DMS114 treated with DMSO at 0.1 percent for 48 hours (cell line): ENCODE measurements around the gene SETD6.
"Not testable (repeated sequence)": the region's sequence is repeated elsewhere in the genome, so short reads cannot be mapped to it uniquely, and the experiment has no call there.

Experiments
- DNase-seq: peaks from one replicate; lab custom pipeline; 2025; ENCODE audit not compliant: unreplicated experiment; lab: John Stamatoyannopoulos, UW

Gene SETD6

GRCh38 chr16:58537124-58537906 is 22.0 kb downstream of the SETD6 start:
- DNase-seq = no peak

- DNase-seq = no peak
Observed at GRCh38 chr16:58541711-58542110, 26.4 kb downstream of the SETD6 start.

GRCh38 chr16:58542291-58542690 is 27.0 kb downstream of the SETD6 start:
- no peak for DNase-seq

- no peak for DNase-seq
Observed at GRCh38 chr16:58543685-58544084, 28.4 kb downstream of the SETD6 start.

GRCh38 chr16:58548378-58548777 is 33.1 kb downstream of the SETD6 start:
- DNase-seq = no peak

- DNase-seq = no peak
Observed at GRCh38 chr16:58551496-58551895, 36.2 kb downstream of the SETD6 start.

DNA sequence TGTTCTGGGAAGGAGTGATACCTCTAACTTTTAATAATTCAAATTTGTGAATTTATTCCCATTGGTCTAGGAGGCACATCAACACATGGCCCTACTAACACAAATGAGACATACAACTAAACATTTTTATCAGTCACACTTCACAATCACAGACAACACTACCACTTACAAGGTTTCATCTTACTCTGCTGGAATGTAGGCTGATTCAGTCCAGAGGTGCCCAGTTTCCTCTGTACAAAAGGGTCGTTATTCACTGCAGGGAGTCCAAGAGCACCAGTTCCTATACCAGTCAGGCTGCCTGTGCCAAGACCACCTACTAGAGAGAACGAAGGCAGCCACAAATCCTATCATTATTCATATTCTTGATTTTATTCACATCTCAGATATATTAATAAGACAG is 41.4 kb downstream of the SETD6 start:
- DNase-seq = no peak

- no peak for DNase-seq
Observed at GRCh38 chr16:58563235-58563634, 47.9 kb downstream of the SETD6 start.

DNA sequence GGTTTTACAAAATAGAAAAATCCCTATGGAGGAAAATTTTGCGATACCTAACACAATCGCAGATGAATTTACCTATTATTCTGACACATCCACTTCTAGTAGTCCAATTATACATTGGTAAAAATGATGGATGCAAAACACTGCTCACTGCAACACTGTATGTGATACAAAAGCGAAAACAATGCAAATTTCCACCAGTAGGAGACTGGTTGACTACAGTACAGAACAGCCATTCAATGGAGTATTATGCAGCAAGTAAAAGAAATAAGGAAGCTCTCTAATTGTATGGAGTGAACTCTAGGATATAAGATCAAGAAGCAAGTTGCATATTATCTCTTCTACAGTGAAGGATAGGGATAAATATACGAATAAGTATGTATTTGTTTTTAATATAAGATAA is 48.5 kb downstream of the SETD6 start:
- DNase-seq = no peak

DNA sequence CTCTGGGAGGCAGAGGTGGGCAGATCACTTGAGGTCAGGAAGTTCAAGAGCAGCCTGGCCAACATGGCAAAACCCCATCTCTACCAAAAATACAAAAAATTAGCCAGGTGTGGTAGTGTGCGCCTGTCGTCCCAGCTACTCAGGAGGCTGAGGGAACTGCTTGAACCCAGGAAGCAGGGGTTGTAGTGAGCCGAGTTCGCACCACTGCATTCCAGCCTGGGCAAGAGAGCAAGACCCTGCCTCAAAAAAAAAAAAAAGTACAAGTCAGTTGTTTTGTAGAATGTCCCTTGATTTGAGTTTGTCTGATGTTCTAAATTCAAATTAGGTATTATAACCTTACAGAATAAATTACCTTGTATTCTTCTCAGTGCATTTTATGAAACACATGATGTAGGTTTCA is 50.4 kb downstream of the SETD6 start:
- not testable (repeated sequence) for DNase-seq
